Measurements from ENCODE around the gene TIMD4.

DNA sequence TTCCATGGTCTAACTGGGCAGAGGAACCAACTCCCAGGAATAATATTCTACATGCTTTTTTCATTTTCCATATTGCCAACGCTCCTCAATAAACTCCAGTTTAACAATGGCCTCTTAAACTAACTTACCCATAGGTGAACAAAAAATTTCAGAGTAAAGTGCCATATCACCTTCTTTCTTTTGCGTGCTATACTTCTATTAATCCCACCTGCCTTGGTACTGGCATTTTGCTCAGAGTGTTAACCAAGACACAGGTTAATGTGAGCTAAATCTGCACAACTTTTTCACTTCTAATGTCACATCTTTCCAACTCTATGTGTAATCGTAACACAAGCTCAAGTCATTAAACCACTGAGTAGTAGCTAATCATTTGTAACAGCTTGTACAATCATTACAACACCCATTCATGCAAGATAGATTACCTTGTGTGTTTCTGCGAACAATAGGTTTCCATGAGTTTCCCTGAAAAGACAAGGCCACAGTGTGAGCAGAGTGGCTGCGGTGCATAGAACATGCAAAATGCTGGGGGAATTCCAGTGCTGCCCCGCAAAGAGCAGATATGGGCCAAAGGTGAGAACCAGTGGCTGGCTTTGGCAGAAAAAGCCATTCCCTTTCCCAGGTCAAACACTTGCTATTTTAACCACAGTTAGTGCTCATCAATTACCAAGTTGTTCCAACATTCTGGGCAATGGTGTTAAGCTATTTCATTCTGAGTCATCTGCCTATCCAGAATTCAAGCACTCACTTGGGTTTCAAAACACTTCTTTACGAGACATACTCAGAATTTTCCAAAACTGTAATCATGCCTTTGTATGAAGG, 42.8 kb downstream of the TIMD4 start:
- TF ChIP-seq GATA2 (IDR thresholded peaks at IDR 0.05; ENCODE audit: low read depth, low read length) (no peak), GATA3 (IDR thresholded peaks at IDR 0.05; ENCODE audit: low read depth, low read length) (no peak)
